Thyroid gland (tissue), 4 donors: ENCODE measurements around the gene RETSAT.

Experiments used
- POLR2A ChIP-seq, 2 donors: fragments of 450-650 bp; IDR thresholded peaks; one replicate each; pipeline ENCODE4 v1.6.1; 2017; ENCODE audit warnings: antibody characterized with exemption in 2 of 2, mild to moderate bottlenecking in 2 of 2, moderate library complexity in 1 of 2
- TF ChIP-seq, protein P1 (sequence below), 6 experiments: fragments of 200-600 bp in 3 of 6; fragments of 450-650 bp in 3 of 6; sonication (generic) in 3 of 6; IDR thresholded peaks; one replicate each; pipeline ENCODE4 v1.5.1; 2016 to 2019; ENCODE audit warnings: antibody characterized with exemption in 6 of 6, mild to moderate bottlenecking in 2 of 6, inconsistent platforms in 1 of 6, moderate library complexity in 1 of 6

- TF ChIP-seq, protein P1, sequence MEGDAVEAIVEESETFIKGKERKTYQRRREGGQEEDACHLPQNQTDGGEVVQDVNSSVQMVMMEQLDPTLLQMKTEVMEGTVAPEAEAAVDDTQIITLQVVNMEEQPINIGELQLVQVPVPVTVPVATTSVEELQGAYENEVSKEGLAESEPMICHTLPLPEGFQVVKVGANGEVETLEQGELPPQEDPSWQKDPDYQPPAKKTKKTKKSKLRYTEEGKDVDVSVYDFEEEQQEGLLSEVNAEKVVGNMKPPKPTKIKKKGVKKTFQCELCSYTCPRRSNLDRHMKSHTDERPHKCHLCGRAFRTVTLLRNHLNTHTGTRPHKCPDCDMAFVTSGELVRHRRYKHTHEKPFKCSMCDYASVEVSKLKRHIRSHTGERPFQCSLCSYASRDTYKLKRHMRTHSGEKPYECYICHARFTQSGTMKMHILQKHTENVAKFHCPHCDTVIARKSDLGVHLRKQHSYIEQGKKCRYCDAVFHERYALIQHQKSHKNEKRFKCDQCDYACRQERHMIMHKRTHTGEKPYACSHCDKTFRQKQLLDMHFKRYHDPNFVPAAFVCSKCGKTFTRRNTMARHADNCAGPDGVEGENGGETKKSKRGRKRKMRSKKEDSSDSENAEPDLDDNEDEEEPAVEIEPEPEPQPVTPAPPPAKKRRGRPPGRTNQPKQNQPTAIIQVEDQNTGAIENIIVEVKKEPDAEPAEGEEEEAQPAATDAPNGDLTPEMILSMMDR (IDR thresholded peaks at IDR 0.05) = no peak
- no peak for TF ChIP-seq POLR2A (IDR thresholded peaks at IDR 0.05)
These were observed 41.9 kb downstream of the RETSAT start for GRCh38 chr2:85312404-85312803.
